NCI-H2029 treated with DMSO at 0.1 percent for 48 hours (cell line): Measurements from ENCODE around the gene HOXA9.

Source experiments
- DNase-seq: peaks from one replicate; lab custom pipeline; 2025; lab: John Stamatoyannopoulos, UW

HOXA9 gene

DNA sequence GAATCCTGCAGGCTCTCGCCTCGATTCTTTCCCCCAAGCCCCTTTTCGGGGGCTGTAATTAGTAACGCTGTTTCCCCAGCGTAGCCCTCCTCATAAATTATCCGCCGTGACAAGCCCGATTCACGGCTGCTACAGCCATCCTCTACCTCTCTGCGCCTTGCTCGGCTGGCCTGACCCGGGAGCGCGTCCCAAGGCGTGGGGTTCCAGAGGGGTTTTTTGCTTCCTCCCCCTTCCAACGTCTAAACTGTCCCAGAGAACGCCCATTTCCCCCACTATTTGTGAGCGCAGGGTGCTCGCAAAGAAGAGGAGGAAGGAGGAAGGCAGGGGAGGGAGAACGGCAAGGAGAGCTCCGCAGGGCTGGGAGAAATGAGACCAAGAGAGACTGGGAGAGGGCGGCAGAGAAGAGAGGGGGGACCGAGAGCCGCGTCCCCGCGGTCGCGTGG is 22.7 kb downstream of the HOXA9 start:
- DNase-seq = no peak

DNA sequence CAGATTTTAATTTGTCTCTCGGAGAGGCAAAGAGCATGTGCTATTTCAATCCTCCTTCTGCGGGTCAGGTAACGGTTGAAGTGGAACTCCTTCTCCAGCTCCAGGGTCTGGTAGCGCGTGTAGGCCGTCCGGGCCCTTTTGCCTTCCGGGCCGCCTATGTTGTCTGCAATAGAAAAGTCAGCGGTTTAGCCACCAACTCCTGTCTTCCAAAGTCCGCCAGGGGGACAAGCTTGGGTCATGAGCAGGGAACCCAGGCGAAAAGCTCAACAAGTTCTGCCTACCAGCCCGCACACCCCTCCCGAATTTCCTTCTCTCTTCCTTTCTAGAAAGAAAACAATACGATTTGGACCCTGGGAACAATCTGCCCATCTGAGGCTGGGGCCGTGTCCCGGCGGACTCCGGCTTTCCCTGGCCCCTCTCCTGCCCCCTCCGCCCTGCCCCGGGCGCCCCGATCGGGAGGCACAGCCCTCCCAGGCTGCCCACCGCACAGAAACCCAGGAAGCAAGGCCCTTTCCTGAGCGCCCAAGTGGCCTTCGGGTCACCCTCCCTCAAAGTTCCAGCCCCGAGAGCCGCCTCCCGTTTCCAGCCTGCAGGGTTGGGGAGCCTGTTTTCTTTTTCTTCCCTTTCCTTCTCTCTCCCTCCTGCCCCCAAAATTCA is 23.3 kb downstream of the HOXA9 start:
- no peak for DNase-seq

DNA sequence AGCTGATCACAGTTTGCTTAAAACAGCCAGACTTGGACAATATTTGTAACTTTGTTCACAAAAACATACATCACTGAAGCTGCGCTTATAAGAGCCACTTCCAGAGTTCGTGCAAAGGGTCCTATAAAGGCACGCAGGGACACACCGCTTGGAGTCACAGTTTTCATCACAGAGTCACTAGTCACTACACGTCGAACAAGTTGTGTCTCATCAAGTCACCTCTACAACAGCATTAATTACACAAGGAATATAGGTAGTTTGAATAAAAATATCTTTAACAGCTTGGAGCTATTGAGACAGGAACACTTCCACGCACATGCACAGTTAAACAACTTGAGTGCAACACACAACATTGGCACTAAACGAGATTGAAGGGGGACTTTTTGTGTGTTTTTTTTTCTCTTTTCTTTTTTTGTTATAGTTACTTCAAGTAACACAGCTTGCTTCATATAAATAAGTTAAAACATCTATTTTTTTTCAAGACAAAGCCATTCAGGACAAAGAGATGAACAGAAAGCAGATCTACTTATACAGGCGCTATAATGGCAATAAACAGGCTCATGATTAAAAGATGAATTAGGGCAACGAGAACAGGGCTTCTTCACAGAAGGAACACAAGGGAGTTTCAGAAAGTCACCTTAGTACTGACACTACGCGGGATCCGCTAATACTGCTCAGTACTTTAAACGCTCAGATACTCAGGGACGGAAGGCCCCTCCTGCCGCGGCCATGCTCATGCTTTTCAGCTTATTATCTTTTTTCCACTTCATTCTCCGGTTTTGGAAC is 24.0 kb downstream of the HOXA9 start:
- DNase-seq = no peak

DNA sequence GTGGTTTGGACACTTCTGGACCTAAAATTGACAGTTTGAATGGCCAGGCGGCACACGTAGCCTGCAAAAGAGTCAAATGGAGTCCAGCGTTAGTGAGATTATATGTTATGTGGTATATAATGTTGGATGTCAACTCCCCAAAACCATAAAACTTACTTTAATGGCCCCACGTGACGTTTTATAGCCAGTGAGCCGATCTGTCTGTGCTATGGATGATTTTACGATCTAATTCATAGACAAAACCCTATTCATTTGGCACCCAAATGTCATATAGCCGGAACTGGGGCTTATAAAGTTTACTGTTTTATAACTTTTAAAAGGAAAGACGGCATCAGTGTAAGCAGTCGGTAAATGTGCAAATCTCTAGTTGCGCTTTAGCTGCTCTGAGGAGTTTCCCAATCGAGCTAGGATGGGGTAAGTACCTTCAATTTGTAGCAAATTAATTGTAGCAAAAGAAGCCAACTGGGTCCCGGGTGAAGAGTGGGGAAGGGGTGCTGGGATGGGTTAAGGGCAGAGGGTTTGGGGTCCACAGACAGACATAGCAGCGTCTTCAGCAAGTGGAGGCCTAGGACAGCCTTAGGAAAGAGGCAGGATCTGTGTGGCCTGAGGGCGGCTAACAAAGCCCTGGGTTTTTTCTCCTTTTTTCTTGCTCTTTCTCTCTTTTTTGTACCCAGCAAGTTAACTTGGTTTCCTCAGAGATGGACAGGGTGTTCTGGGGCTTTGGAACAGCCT is 25.0 kb downstream of the HOXA9 start:
- DNase-seq = no peak

DNA sequence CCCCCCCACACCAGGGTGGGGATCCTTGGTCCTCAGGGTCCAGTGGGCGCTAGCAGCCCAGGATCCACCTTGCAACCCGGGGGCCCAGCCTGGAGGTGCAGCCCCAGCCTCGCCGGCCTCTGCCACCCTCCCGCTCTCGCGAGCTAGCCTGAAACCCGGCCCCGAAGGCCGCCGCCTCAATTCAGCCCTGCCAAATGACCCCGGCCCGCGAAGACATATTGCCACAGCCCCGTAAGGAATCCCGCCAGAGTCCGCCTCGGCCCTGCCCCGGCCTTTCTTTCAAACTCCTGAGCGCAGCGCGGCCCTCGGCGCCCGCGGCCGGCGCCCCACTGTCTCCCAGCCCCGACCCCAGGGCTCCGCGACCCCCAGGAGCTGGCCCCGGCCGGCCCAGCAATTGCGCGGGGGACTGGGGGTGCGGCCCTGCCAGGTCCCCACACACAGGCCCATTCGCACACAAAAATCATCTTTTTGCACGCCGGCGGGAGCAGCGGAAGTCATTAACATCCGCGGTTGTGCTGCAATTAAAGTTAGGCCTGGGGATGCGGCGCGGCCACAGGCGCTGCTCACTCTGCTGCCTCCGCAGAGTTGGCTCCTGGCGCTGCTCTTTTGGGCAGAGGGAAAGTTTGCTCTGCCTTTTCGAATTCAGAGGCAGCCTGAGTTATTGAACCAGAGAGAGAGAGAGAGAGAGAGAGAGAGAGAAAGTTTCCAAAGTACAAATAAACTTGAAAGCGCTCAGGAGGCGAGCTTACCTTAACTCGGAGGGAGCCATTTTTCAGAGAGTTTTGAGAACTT is 25.8 kb downstream of the HOXA9 start:
- DNase-seq = no peak

DNA sequence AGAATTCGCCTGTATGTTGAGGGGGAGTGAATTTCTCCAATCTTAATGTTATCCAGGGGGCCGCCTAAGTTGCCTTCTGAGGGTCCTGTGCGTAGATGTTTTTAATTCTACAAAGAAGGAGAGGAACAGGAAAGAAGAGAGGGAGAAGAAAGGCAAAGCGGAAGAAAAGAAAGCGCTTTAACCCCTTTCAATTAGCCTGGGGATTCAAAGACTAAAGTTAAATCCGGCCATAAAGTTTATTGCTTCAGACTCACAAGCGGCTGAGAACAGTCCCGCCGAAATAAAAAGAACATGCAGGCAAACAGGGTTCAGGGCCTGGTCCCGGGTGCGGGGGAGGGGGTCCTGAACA is 26.4 kb downstream of the HOXA9 start:
- no peak for DNase-seq

DNA sequence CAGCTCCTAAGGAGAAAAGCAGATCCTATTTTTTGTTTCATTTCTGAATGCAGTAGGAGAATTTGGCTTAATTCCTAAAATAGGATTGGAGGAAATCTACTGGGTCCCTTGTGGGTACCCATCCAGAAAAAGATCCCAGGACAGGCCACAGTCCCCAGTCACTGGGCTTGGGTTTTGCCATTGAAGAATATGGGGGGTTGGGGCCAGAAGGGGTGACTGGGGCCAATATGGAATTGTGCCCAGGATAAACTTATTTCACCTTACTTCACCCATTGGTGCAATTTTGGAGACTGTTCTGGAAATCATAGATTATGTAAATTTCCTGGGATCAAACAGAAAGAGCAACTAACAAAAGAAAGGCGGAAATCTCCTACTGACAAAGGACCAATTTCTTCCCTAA is 26.9 kb downstream of the HOXA9 start:
- no peak for DNase-seq

DNA sequence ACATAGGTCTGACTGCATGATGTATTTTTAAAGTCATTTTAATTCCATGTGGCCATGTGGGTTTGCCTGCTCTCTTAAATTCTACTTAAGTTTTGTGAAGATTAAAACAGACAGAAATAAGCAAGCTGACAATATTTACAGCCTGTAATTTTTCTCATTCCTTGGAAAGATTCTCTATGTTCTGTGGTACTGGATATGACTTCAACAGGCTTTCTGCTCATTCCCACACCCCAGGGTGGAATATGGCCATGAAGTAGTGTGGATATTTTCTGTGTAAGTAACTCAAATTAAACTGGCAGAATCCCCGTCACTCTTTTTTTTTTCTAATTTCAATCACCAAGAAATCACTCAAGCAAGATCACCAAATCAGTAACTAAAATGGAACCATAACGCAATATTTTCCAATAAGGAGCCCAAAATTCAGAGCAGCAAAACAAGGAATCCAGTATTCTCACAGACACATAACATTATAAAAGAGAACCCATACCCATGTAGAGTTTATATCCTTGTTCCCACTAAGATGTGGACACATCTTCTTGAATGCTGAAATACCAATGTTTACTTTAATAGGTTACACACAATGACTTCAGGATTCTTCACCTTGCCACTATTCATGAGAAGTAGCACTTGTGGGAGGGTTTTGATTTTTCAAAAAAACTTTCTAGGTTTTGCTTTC is 27.6 kb downstream of the HOXA9 start:
- DNase-seq = no peak

DNA sequence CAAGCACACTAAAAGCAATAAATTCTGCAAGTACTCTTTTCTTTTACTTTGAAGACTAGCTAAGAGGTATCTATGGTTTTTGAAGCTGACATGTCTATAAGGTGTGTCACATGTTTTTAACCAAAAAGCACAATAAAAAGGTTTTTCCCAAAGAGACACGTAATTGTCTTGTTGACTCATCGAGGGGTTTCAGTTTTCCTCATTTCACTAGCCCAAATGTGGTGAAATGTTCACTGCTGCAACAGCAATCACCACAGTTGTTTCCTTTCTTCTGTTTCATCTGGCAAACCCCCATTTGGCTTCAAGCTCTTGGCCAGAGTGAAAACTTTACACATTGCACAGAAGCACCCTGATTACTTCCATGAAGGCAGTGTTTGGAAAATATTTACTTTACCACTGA is 30.9 kb downstream of the HOXA9 start:
- no peak for DNase-seq

DNA sequence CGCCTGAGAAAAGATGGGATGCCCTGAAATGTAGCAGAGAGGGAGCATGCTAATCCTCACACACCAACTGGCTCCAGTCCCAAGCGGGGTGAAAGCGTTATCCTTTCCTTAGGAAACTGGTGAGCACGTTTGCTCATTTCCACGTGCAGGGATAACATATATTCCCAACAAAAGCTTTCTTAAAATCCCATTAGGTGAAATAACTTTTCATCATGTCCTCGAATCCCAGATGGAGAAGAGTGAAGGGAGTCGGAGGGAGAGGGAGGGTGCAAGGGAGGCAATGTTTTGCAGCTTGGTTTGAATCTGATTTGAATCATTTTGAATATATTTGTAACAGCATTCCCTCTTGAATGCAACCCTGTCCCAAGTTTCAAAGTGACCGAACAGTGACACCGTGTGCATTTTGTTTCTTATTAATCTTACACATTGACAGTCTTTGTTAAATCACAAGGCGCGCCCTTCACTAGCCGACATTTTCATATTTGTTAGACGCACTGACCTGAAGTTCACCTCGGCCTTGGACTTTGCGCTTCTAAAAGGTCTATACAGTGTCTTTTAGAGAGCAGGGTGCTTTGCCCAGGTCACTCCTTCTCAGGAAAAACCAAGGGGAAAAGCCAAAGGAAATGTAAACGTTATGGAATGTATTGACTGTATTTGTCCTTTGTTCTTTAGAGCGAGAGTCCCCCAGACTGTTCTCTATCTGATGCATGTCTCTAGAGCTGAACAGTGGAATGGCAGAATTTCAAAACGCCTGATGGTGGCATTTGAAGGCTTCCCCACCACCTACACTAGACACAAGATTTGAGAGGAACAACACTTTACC is 31.7 kb downstream of the HOXA9 start:
- no peak for DNase-seq

DNA sequence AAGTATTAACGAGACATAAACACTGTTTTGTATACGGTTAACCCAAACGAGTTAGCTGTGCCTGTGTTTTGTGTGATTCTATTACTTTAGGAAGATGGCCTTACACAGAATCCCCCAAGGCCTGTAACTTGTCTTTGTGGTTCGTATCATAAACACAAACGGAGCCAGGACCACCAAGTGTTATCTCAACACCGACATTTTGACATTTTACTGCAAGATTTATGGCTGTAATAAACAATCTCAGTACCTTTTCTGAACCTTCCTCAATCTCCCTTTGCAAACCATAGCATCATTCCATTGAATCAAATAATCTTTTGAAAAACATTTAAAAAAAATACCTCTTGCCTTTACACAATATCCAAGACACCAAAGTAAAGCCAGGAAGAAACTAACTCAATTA is 32.4 kb downstream of the HOXA9 start:
- DNase-seq = no peak

DNA sequence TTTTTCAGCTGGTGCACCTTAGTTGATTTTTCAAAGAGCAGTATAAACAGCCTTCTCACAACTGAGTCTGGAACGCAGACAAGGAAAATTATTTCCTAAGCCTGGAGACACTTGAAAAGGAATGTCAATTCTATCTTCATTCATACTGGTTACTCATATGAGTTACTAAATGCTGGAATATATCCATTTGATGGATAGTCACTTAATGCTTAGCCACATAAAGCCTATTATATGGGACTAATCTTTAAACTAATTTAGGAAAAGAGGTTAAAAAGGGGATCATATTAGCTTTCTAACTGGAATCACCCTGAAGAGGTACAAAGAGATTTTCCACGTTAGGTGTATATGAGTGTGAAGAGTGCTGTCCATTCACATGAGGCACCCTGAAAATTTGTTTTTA is 33.1 kb downstream of the HOXA9 start:
- no peak for DNase-seq

DNA sequence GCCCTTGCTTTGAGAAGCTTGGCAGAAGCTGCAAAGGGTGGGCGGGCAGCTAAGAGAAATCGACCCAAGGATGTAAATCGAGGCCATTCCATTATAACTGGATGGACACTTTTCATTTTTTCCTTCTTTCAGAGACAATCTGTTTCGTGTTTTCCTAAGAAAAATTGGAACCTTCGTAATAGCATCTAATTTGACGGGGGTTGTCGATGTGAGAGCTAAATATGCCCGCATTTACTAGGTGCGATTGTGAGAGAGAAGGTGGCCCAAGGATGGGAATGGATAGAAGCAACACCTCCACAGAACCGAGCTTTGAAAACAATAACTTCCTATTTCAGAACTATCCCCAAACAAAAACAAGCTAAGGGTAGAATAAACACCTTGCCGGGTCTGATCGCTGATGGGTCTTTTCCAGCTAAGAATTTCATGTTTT is 33.9 kb downstream of the HOXA9 start:
- no peak for DNase-seq

DNA sequence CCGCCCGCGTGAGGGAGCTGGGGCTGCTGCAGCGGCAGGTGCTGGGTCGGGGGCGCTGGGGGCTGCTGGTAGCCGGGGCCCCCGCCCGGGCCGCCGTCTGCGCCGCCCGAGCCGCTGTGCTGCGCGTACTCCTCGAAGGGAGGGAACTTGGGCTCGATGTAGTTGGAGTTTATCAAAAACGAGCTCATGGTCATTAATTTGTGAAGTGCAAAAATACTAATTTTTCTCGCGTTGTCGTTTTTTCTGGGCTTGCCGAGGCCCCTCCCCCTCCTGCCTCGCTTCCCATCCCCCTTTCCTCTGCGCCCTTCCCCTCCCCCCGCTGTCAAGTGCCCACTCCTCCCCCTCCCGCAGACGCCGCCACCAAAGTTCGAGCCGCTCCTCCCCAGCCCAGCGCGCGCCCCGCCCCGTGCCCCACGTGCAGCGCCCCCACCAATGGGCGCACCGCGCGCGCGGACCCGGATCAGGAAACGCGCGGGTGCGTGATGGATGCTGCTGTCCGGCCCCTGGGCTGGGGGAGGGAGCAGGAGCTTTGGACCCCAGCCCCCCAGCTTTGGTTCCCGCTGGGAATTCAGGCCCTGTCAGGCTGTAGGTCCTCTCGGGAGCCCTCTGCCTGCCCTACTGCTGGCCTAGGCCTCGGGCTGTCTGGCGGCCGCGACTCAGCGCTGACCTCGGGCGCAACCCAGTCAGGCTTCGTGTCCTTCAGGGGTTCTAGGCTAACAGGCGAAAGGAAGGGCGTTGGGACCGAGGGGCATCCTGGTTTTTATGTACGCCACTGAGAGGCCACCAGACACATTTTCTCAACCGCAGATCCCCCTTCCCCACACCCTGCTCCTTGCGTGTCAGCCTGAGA is 34.6 kb downstream of the HOXA9 start, which contains the start of gene HOXA4:
Gene HOXA4, minus strand, starts transcription at position 218 of the 850 bp plus-strand sequence. Its CDS starts 24 bp downstream, at position 194.
- no peak for DNase-seq

DNA sequence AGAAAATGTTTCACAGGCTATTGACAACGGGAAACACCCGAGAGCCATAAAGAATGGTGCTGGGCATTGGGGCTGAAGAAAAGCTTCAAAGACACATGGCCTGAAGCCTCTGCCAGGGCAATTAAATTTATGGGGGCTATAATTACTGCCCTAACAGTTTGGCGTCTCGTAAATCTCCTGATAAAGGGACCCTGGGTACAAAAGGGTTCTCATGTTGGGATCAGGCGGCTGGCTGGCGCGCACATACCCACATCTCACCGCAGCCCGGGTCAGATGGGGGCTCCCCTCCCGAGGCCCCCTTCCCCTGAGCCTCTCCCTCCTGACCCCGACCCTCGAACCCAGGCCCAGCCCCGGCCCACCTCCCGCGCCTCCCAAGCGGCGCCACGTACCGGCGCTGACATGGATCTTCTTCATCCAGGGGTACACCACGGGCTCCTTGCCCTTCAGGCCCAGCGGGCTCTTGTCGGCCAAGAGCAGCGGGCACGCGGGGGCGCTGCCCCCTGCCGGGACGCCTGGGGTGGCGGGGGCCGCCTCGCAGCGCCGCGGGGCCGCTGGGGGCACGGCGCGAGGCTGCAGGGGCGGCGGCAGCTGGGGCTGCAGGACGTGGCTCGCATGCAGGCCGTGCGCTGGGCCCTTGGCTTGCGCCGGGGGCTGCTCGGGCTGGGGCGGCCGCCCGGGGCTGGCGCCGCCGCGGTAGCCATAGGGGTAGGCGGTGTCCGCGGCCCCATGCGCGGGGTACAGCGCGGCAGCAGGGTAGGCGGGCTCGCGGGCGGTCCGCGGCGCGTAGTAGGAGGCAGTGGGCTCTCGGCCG is 35.4 kb downstream of the HOXA9 start:
- no peak for DNase-seq

DNA sequence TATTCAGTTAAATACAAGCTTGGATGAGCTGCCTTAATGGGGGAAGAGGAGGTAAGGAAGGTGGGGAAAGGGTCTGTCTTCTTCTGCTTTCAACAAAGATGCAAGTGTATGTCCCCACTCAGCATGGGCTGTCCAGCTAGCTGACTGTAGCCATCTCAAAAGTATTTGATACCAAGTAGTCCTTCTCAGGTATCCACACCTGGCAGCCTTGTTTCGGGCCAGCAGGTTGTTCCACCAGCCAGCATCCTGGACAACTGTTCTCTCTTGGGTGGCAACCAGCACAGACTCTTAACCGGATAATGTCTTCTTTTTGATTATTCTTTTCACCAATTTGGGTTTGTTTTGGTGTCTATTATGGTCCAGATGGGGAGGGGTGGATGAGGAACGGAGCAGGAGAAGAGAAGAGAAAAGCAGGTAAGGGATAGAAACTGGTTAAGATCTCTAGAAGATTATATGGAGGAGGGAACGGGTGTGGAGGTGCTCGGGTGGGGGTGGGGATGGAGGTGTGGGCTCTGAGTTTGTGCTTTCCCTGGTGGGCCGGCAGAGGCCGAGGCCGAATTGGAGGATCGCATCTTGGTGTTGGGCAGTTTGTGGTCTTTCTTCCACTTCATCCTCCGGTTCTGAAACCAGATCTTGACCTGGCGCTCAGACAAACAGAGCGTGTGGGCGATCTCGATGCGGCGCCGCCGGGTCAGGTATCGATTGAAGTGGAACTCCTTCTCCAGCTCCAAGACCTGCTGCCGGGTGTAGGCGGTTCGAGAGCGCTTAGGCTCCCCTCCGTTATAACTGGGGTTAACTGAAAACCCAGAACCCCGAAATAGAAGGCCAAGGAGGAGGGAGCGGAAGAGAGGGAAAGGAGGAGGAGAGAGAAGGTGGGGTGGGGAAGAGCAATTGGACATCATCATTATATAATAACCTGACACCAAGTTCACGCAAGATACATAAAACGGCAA is 36.3 kb downstream of the HOXA9 start:
- DNase-seq = no peak

DNA sequence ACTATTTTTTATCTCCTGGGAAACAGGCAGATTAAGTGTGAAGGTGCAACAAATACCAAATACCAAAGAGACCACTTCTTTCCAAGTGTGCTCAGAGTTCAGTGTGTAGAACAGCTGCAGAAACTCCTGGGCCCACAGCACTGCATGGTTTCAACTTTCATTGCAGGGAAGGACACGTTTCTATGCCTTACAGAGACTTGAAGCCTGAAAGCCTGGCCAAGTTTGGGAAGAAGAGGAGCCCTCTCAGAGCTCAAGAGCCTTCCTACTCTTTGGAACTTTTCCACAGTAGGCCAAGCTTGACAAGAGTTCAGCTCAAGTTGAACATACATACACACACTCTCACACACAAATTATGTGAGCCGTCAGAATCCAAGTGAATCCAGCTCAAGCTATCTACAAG is 37.3 kb downstream of the HOXA9 start:
- no peak for DNase-seq
